GM12878 (cell line): ENCODE measurements around the gene RASA1. TPM values are rescaled to one million over a fixed set of nuclear protein-coding genes. Genes with fewer than 3 reads are reported as not detected.
A peak's percentile ranks its signal among the peaks of the same experiment; 100 is the strongest.

Source experiments
- ATAC-seq: fragments of 200-7000 bp; cut with Tn5 transposase; 3 replicates; pipeline ENCODE4 v1.9.1; 2020; ENCODE audit warnings: mild to moderate bottlenecking, moderate library complexity
- BruUV-seq: library from RNA; stranded (reverse); fragments of 400-500 nt; replicated peaks from 2 replicates; lab custom pipeline; 2021; lab: Mats Ljungman, UMichigan
- CTCF ChIA-PET: fragments of 300-600 bp; sonication (Branson Sonifier 250); formaldehyde crosslinking; extraction: SDS; loops from one replicate; lab custom pipeline; 2021; ENCODE audit warnings: inconsistent platforms; lab: Yijun Ruan, JAX
- POLR2A ChIA-PET: fragments of 350-600 bp; formaldehyde crosslinking; extraction: SDS; loops from one replicate; lab custom pipeline; 2021; ENCODE audit warnings: inconsistent platforms; lab: Charles Lee
- RAD21 ChIA-PET: fragments of 300-600 bp; sonication (Branson Sonifier 250); formaldehyde crosslinking; loops from one replicate; lab custom pipeline; 2023; ENCODE audit warnings: antibody characterized with exemption; ENCODE audit not compliant: unreplicated experiment; lab: Charles Lee
- SMC1A ChIA-PET: fragments of 300-600 bp; sonication (Branson Sonifier 250); formaldehyde crosslinking; loops from one replicate; lab custom pipeline; 2023; ENCODE audit not compliant: unreplicated experiment, uncharacterized antibody; lab: Charles Lee
- DNase-seq: peaks from one replicate; pipeline ENCODE4 v3.0.0-alpha.2; 2011; ENCODE audit warnings: low read depth, low spot score
- FAIRE-seq: peaks from 3 replicates; lab custom pipeline; 2011; peaks lifted over from hg19 to GRCh38; lab: Jason Lieb, UNC
- H2AFZ ChIP-seq: 2 replicates; pipeline ENCODE4 v1.6.0; 2011; ENCODE audit warnings: low read depth, low read length, control low read depth; ENCODE audit not compliant: control insufficient read depth
- H3K27ac ChIP-seq: 2 replicates; pipeline ENCODE4 v1.5.1; 2011; ENCODE audit warnings: control low read depth; ENCODE audit not compliant: control insufficient read depth, insufficient read depth
- H3K27me3 ChIP-seq, 2 experiments: replicated peaks in 1 of 2; 2 replicates each; pipeline versions ENCODE4 v1.6.0 to v1.6.1; 2011; ENCODE audit warnings: low read length in 1 of 2; ENCODE audit not compliant: control insufficient read depth in 2 of 2, insufficient read depth in 2 of 2
- H3K36me3 ChIP-seq, 2 experiments: 2 replicates each; pipeline ENCODE4 v1.5.1; 2011; ENCODE audit warnings: low read length in 1 of 2; ENCODE audit not compliant: control insufficient read depth in 2 of 2, insufficient read depth in 2 of 2
- H3K4me1 ChIP-seq: 2 replicates; pipeline ENCODE4 v1.6.1; 2011; ENCODE audit warnings: mild to moderate bottlenecking, low read length, moderate library complexity, mixed read lengths; ENCODE audit not compliant: control insufficient read depth, insufficient read depth
- H3K4me2 ChIP-seq: 2 replicates; pipeline ENCODE4 v1.6.0; 2011; ENCODE audit warnings: control low read depth; ENCODE audit not compliant: control insufficient read depth, insufficient read depth
- H3K4me3 ChIP-seq: fragments of 200-600 bp; sonication (generic); 2 replicates; pipeline ENCODE4 v1.5.1; 2016
- H3K79me2 ChIP-seq: 2 replicates; pipeline ENCODE4 v1.6.0; 2011; ENCODE audit warnings: low read length; ENCODE audit not compliant: control insufficient read depth, insufficient read depth
- H3K9ac ChIP-seq: 2 replicates; pipeline ENCODE4 v1.8.0; 2011; ENCODE audit warnings: low read length, control low read depth, mixed read lengths; ENCODE audit not compliant: control insufficient read depth, insufficient read depth
- H3K9me3 ChIP-seq: replicated peaks from 3 replicates; pipeline ENCODE4 v1.5.1; 2011; ENCODE audit warnings: mild to moderate bottlenecking, low read length; ENCODE audit not compliant: control insufficient read depth, insufficient read depth
- H4K20me1 ChIP-seq: 2 replicates; pipeline ENCODE4 v1.6.0; 2011; ENCODE audit not compliant: control insufficient read depth, insufficient read depth
- CBX3 ChIP-seq: fragments of 200-600 bp; sonication (generic); IDR thresholded peaks from 2 replicates; pipeline ENCODE4 v1.6.1; 2016; ENCODE audit warnings: low read depth, borderline replicate concordance
- CEBPB ChIP-seq, 2 experiments: fragments of 150-350 bp in 1 of 2; IDR thresholded peaks; 2 replicates each; pipeline ENCODE4 v1.6.1; 2012 to 2014; ENCODE audit warnings: low read depth in 2 of 2, low read length in 2 of 2, borderline replicate concordance in 1 of 2, inconsistent platforms in 1 of 2
- DPF2 ChIP-seq: fragments of 450-650 bp; IDR thresholded peaks from 2 replicates; pipeline ENCODE4 v1.6.1; 2017; ENCODE audit warnings: mild to moderate bottlenecking
- ETV6 ChIP-seq, 2 experiments: fragments of 450-650 bp in 1 of 2; IDR thresholded peaks in 1 of 2; conservative IDR thresholded peaks in 1 of 2; 2 replicates each; pipeline ENCODE4 v1.6.1; 2014; ENCODE audit warnings: antibody characterized with exemption in 1 of 2, borderline replicate concordance in 1 of 2, low read depth in 1 of 2, mild to moderate bottlenecking in 1 of 2, moderate library complexity in 1 of 2
- FOXM1 ChIP-seq: IDR thresholded peaks from 2 replicates; pipeline ENCODE4 v1.6.1; 2012; ENCODE audit warnings: low read depth, mild to moderate bottlenecking, inconsistent platforms, low read length, moderate library complexity
- HDGF ChIP-seq: fragments of 450-650 bp; IDR thresholded peaks from 2 replicates; pipeline ENCODE4 v1.6.1; 2016; ENCODE audit warnings: antibody characterized with exemption
- KDM1A ChIP-seq: fragments of 200-600 bp; sonication (generic); IDR thresholded peaks from 2 replicates; pipeline ENCODE4 v1.6.1; 2016; ENCODE audit warnings: borderline replicate concordance
- NFIC ChIP-seq: IDR thresholded peaks from 2 replicates; pipeline ENCODE4 v1.6.1; 2012; ENCODE audit warnings: low read depth, mild to moderate bottlenecking, inconsistent platforms, low read length, moderate library complexity
- RUNX3 ChIP-seq: IDR thresholded peaks from 2 replicates; pipeline ENCODE4 v1.6.1; 2012; ENCODE audit warnings: low read length, inconsistent platforms
- SREBF1 ChIP-seq: IDR thresholded peaks from 2 replicates; pipeline ENCODE4 v1.6.1; 2012; ENCODE audit warnings: mild to moderate bottlenecking, low read length
- WGBS: methylation state at CpG from one replicate; pipeline ENCODE4 v1.1.6; 2016; ENCODE audit warnings: low lambda C conversion rate; ENCODE audit not compliant: insufficient replicate concordance, insufficient coverage; ENCODE audit errors: missing lambda C conversion rate; 5-methylcytosine and 5-hydroxymethylcytosine counted together
- in situ Hi-C: fragments of 300-500 bp; cut with MboI; formaldehyde crosslinking; loops from 9 replicates; pipeline ENCODE4 v1.14.3; 2018; ENCODE audit warnings: mixed read lengths
- intact Hi-C: fragments of 100-400 bp; cut with micrococcal nuclease; formaldehyde crosslinking; loops from one replicate; pipeline ENCODE4 v1.14.2; 2022; ENCODE audit not compliant: unreplicated experiment
- polyA plus RNA-seq, 11 experiments: library from polyadenylated mRNA; depleted of rRNA in 4 of 11; unstranded in 6 of 11; stranded (reverse) in 5 of 11; fragments of >200 nt; fragmentation: Nextera tagmentation in 4 of 11; fragmentation: Illumina TruSeq in 1 of 11; extraction: Ambion mirVana in 4 of 11; extraction: Trizol in 1 of 11; gene quantifications; 1 replicate in 1 of 11; 2 replicates in 10 of 11; pipeline versions ENCODE4 v1.2.1 to v1.2.3, GENCODE V29; 2011 to 2016; ENCODE audit warnings: inconsistent platforms in 2 of 11, missing spikeins in 2 of 11, low read depth in 1 of 11
- total RNA-seq, 4 experiments: library from RNA; depleted of rRNA in 3 of 4; stranded (reverse); fragments of >200 nt in 3 of 4; fragmentation: Illumina TruSeq in 1 of 4; extraction: Trizol in 1 of 4; gene quantifications; 2 replicates each; pipeline versions ENCODE4 v1.2.1 to v1.2.3, GENCODE V29; 2013 to 2021
- TF ChIP-seq, protein P1 (sequence below): fragments of 150-350 bp; IDR thresholded peaks from 2 replicates; pipeline ENCODE4 v1.6.1; 2014; ENCODE audit warnings: mild to moderate bottlenecking, low read depth, low read length
- TF ChIP-seq, protein P2 (sequence below): IDR thresholded peaks from 2 replicates; pipeline ENCODE4 v1.6.1; 2011; ENCODE audit warnings: low read depth, mild to moderate bottlenecking, low read length, moderate library complexity, borderline replicate concordance; ENCODE audit errors: extremely low read depth
- TF ChIP-seq, protein P3 (sequence below): fragments of 450-650 bp; conservative IDR thresholded peaks from 2 replicates; pipeline ENCODE4 v1.6.1; 2017; ENCODE audit warnings: mild to moderate bottlenecking, moderate library complexity
- TF ChIP-seq, protein P4 (sequence below): fragments of 450-650 bp; IDR thresholded peaks from 2 replicates; pipeline ENCODE4 v1.6.1; 2017; ENCODE audit warnings: mild to moderate bottlenecking, moderate library complexity

Gene RASA1
- total and polyA plus RNA-seq, 10 of the 15 experiments (the other 5 are each of a cell fraction or from before 2014, with no cell fraction given) = 7.8 to 72.3 (median 21.8) TPM

DNA sequence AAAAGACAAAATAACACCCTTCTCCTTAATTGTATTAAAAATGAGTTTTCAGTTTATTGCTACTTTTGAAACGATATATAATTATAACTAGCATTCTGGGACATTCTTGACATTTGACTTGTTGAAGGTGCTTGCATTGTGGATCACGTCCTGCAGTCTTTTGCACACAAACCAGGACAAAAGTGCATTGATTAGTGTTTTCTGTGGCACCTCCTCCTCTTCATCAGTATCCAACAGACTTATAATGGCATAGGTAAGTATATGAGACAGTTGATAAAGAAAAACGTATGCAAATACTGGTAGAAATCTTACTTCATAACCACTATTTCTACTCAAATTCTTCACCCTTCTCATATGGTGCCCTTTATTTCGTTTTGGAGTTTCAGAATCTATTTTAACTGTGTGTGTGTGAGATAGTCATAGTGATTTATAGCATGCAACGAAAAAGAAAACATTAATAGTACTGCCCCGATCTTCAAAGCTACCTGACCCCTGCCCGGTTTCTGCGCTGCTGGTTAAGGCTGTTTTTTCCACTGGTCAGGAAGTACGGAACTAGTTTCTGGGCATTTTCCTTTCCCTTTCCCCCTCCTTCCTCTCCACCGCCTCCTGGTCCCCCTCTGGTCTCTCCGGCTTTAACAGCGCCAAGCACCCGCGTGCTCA lies 639 bp upstream of the RASA1 start:
- Histone ChIP-seq H4K20me1 (no peaks in the 10 kb centered on the region), H3K9ac (peak overlapping the region; percentile 90), H3K9me3 (no peaks in the 10 kb centered on the region), H3K4me3 (peak overlapping the region; percentile 98), H3K4me2 (peak overlapping the region; percentile 43), H3K27ac (peak overlapping the region; percentile 94), H3K27me3 (no peaks in the 10 kb centered on the region), H3K36me3 (peaks cover 0 to 5% of the 10 kb centered on the region in 2 experiments; a peak in 1 of 4 replicates), H3K4me1 (no peaks in the 10 kb centered on the region), H3K79me2 (peaks cover 41% of the 10 kb centered on the region), H2AFZ (peak overlapping the region; percentile 85)
- intact Hi-C loops (loop anchor here (1.0 to 10.0 kb wide), 4 partner anchors 36 to 152 kb away; no protein-coding TSS in a partner anchor), in situ Hi-C loops (no loop called here)
- CTCF ChIA-PET = interaction anchor here (0.6 to 2.6 kb wide), 5 partner anchors 8 to 197 kb away, joined by 3 to 17 read pairs (median 4); no protein-coding TSS in a partner anchor
- DNase-seq (no peak), ATAC-seq (peak; percentile 15), FAIRE-seq (no peak)
- TSS peak; percentile 98 for BruUV-seq
- RAD21 ChIA-PET = interaction anchor here (0.6 to 3.8 kb wide), 12 partner anchors 17 to 196 kb away, joined by 3 to 26 read pairs (median 4); no protein-coding TSS in a partner anchor
- POLR2A ChIA-PET = interaction anchor here (0.6 to 2.5 kb wide), 9 partner anchors 11 to 196 kb away, joined by 3 to 17 read pairs (median 6); no protein-coding TSS in a partner anchor
- SMC1A ChIA-PET = interaction anchor here (0.6 to 4.1 kb wide), 15 partner anchors 26 to 256 kb away, joined by 3 to 39 read pairs (median 4); no protein-coding TSS in a partner anchor
- WGBS = 12% methylated on average over 11 of the region's 14 CpGs
- TF ChIP-seq, protein P1, sequence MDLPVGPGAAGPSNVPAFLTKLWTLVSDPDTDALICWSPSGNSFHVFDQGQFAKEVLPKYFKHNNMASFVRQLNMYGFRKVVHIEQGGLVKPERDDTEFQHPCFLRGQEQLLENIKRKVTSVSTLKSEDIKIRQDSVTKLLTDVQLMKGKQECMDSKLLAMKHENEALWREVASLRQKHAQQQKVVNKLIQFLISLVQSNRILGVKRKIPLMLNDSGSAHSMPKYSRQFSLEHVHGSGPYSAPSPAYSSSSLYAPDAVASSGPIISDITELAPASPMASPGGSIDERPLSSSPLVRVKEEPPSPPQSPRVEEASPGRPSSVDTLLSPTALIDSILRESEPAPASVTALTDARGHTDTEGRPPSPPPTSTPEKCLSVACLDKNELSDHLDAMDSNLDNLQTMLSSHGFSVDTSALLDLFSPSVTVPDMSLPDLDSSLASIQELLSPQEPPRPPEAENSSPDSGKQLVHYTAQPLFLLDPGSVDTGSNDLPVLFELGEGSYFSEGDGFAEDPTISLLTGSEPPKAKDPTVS = no peak
- TF ChIP-seq HDGF (0 out of 2 replicates have a peak, but pooled peaks have one; percentile 14), ETV6 (conservative IDR thresholded peaks at IDR 0.05 in 1 of 2, IDR thresholded peaks at IDR 0.05 in 1 of 2; ENCODE audit: borderline replicate concordance in 1 of 2, low read depth in 1 of 2) (peak in 1 of 2 experiments; percentile 68; a peak in 2 of 4 replicates), FOXM1 (peak; percentile 38; the same call in 1 of the 2 replicates), DPF2 (0 out of 2 replicates have a peak, but pooled peaks have one; percentile 5), CBX3 (no peak), NFIC (peak; percentile 66; the same call in 1 of the 2 replicates), RUNX3 (no peak), CEBPB (IDR thresholded peaks at IDR 0.05; ENCODE audit: borderline replicate concordance in 1 of 2, low read depth in 2 of 2, low read length in 2 of 2) (no peak), KDM1A (no peak), SREBF1 (no peak)
- TF ChIP-seq, protein P2, sequence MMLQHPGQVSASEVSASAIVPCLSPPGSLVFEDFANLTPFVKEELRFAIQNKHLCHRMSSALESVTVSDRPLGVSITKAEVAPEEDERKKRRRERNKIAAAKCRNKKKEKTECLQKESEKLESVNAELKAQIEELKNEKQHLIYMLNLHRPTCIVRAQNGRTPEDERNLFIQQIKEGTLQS = no peak
- TF ChIP-seq, protein P3, sequence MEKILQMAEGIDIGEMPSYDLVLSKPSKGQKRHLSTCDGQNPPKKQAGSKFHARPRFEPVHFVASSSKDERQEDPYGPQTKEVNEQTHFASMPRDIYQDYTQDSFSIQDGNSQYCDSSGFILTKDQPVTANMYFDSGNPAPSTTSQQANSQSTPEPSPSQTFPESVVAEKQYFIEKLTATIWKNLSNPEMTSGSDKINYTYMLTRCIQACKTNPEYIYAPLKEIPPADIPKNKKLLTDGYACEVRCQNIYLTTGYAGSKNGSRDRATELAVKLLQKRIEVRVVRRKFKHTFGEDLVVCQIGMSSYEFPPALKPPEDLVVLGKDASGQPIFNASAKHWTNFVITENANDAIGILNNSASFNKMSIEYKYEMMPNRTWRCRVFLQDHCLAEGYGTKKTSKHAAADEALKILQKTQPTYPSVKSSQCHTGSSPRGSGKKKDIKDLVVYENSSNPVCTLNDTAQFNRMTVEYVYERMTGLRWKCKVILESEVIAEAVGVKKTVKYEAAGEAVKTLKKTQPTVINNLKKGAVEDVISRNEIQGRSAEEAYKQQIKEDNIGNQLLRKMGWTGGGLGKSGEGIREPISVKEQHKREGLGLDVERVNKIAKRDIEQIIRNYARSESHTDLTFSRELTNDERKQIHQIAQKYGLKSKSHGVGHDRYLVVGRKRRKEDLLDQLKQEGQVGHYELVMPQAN = 0 out of 2 replicates have a peak, but pooled peaks have one; percentile 49
- TF ChIP-seq, protein P4, sequence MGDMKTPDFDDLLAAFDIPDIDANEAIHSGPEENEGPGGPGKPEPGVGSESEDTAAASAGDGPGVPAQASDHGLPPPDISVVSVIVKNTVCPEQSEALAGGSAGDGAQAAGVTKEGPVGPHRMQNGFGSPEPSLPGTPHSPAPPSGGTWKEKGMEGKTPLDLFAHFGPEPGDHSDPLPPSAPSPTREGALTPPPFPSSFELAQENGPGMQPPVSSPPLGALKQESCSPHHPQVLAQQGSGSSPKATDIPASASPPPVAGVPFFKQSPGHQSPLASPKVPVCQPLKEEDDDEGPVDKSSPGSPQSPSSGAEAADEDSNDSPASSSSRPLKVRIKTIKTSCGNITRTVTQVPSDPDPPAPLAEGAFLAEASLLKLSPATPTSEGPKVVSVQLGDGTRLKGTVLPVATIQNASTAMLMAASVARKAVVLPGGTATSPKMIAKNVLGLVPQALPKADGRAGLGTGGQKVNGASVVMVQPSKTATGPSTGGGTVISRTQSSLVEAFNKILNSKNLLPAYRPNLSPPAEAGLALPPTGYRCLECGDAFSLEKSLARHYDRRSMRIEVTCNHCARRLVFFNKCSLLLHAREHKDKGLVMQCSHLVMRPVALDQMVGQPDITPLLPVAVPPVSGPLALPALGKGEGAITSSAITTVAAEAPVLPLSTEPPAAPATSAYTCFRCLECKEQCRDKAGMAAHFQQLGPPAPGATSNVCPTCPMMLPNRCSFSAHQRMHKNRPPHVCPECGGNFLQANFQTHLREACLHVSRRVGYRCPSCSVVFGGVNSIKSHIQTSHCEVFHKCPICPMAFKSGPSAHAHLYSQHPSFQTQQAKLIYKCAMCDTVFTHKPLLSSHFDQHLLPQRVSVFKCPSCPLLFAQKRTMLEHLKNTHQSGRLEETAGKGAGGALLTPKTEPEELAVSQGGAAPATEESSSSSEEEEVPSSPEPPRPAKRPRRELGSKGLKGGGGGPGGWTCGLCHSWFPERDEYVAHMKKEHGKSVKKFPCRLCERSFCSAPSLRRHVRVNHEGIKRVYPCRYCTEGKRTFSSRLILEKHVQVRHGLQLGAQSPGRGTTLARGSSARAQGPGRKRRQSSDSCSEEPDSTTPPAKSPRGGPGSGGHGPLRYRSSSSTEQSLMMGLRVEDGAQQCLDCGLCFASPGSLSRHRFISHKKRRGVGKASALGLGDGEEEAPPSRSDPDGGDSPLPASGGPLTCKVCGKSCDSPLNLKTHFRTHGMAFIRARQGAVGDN = no peak
